ENCODE measurements around the gene MARCKSL1.

The MARCKSL1 gene

DNA sequence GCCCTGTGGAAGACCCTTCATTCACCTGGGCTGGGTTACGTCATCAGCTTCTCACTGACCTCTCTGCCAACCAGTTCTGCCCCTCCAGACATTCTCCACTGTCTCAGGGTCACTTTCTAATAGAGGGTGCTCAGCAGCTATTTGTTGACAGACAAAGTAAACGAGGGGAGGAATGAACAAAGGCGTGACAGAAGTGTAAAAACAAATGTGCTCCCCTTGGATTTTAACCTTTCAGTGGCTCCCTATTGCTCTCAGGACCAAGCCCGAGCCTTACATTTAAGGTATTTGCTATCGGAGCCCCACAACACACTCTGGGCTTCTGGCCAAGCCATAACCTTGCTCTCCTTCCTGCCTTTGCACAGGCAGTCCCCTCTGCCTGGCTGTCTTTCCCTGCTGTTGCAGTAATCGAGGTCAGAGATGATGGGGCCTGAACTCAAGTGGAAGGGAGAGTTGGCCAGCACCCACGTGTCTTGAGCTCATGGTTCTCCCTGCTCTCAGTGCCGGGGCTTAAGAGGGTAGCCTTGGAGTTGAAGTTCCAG is 9.3 kb upstream of the MARCKSL1 start:
- no peak for FAIRE-seq
- DNase-seq (ENCODE audit: insufficient read length, low spot score), result no peak
- TF ChIP-seq CTCF (IDR thresholded peaks at IDR 0.05; ENCODE audit: insufficient read depth, missing control alignments), result no peak

- TF ChIP-seq CTCF (IDR thresholded peaks at IDR 0.05; ENCODE audit: insufficient read depth, missing control alignments), result no peak
- FAIRE-seq (no peak), DNase-seq (ENCODE audit: insufficient read length, low spot score) (no peak)
Measured at GRCh38 chr1:32342704-32343103, 6.7 kb upstream of the MARCKSL1 start.

DNA sequence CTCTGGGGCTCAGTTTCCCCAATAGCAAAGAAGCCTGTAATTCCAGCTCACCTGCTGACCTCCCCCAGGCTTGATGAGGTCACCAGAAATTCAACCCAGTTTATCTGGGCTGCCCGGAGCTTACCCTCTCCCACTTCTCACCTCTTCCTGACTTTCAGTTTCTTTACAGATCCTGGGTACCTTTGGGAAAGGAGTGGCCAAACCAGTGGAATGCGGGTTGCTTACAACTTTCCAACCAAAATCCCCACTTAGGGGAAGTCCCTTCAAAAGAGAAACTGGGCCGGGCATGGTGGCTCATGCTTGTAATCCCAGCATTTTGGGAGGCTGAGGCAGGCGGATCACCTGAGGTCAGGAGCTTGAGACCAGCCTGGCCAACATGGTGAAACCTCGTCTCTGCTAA is 5.9 kb upstream of the MARCKSL1 start:
- TF ChIP-seq CTCF (IDR thresholded peaks at IDR 0.05; ENCODE audit: insufficient read depth, missing control alignments), result no peak
- no peak for FAIRE-seq

DNA sequence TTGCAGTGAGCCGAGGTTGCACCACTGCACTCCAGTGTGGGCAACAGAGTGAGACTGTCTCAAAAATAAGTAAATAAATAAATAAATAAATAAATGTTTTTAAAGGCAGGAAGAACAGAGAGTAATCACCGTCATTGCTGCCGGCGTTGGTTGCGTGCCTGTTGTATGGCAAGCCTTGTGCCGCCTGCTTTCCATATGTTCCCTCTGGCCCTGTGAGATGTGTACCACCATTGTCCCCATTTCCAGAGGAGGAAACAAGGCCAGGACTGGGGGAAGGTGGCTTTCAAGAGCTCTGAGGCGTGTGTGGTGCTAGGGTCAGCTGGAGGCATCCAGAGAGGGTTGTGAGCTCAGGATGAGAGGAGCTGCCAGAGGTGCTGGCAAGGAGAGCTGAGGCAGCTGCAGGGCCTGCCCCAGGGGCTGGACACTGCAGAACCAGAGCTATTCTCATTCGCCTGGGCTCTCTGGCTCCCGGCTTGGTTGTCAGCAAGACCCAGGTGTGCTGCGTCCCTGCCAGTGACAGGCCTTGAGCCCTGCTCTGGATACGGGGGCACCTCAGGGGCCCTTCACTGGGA is 5.2 kb upstream of the MARCKSL1 start:
- no peak for DNase-seq (ENCODE audit: insufficient read length, low spot score)
- FAIRE-seq, result no peak
- TF ChIP-seq CTCF (IDR thresholded peaks at IDR 0.05; ENCODE audit: insufficient read depth, missing control alignments), result no peak

More for the DNA sequence above, 5.9 kb upstream of the MARCKSL1 start:
- DNase-seq (ENCODE audit: insufficient read length, low spot score), result no peak

- FAIRE-seq (no peak), DNase-seq (ENCODE audit: insufficient read length, low spot score) (no peak)
- TF ChIP-seq CTCF (IDR thresholded peaks at IDR 0.05; ENCODE audit: insufficient read depth, missing control alignments), result no peak
Measured at GRCh38 chr1:32339363-32339978, 3.4 kb upstream of the MARCKSL1 start.

DNA sequence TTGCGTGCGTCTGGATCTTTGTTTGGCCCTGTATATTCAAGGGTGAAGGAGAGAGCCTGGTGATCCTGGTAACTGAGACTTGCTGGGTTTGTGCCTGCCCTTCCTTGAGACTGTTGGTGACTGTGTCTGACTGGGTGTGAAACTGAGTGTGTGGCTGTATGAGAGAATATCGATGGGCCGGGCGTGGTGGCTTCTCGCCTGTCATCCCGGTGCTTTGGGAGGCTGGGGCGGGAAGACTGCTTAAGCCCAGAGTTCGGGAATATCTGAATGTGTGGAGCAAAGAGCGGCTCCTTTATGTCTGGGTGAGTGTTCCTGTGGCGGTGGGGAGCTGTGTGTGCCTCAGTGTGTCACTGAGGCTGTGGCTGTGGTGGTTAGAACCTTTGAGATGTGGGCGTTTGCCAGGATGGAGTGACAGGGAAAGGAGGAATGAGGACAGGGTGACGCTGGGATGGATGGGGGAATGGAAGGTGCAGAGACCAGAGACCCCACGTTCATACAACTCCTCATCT is 2.7 kb upstream of the MARCKSL1 start:
- DNase-seq (ENCODE audit: insufficient read length, low spot score) (no peak), FAIRE-seq (no peak)
- TF ChIP-seq CTCF (IDR thresholded peaks at IDR 0.05; ENCODE audit: insufficient read depth, missing control alignments), result no peak
